DOHH2 (cell line): ENCODE results near the gene MMP15.
"Not testable (repeated sequence)": the region's sequence is repeated elsewhere in the genome, so short reads cannot be mapped to it uniquely, and the experiment has no call there.

ENCODE experiments used
- CTCF ChIP-seq: fragments of 200-600 bp; sonication (generic); IDR thresholded peaks from one replicate; pipeline ENCODE4 v1.5.1; 2014; ENCODE audit warnings: antibody characterized with exemption, mild to moderate bottlenecking, low read depth, low read length; ENCODE audit not compliant: poor library complexity, severe bottlenecking
- EZH2phosphoT487 ChIP-seq: fragments of 200-600 bp; sonication (generic); IDR thresholded peaks from 2 replicates; pipeline ENCODE4 v1.6.1; 2017; ENCODE audit warnings: borderline replicate concordance, mild to moderate bottlenecking, antibody characterized with exemption, low read length, moderate library complexity, mixed read lengths

GRCh38 chr16:58090396-58090795, 64.8 kb downstream of the MMP15 start:
- TF ChIP-seq EZH2phosphoT487, CTCF: not testable (repeated sequence)
